ENCODE measurements around the gene CARMIL1.

DNA sequence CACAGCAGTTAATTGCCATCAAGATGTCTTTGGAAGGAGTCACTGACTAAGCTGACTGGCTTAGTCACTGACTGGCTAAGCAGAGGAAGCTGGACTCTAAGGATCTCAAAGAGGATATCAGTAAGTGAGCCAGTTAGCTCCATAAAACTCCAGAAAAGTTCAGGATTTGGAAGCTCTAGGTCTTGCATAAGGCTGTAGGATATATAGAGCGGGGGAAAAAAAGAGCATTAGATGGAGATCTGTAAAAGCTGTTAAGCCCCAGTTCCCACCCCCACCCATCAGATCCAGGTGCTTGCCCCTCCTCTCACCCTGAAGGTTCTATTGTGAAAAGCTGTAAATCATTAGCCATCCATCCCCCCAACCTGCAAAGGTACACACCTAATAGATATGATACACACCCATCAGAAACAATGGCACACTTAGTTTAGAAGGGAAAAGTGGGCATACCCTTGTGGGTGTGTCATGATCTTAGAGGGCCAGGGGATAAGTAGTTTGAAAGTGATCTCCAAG is 32.2 kb downstream of the CARMIL1 start:
- TF ChIP-seq, protein P1, sequence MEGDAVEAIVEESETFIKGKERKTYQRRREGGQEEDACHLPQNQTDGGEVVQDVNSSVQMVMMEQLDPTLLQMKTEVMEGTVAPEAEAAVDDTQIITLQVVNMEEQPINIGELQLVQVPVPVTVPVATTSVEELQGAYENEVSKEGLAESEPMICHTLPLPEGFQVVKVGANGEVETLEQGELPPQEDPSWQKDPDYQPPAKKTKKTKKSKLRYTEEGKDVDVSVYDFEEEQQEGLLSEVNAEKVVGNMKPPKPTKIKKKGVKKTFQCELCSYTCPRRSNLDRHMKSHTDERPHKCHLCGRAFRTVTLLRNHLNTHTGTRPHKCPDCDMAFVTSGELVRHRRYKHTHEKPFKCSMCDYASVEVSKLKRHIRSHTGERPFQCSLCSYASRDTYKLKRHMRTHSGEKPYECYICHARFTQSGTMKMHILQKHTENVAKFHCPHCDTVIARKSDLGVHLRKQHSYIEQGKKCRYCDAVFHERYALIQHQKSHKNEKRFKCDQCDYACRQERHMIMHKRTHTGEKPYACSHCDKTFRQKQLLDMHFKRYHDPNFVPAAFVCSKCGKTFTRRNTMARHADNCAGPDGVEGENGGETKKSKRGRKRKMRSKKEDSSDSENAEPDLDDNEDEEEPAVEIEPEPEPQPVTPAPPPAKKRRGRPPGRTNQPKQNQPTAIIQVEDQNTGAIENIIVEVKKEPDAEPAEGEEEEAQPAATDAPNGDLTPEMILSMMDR (IDR thresholded peaks at IDR 0.05): no peak
- TF ChIP-seq POLR2A (IDR thresholded peaks at IDR 0.05): no peak
